Stimulated activated CD4-positive, alpha-beta T cell treated with anti-CD3 and anti-CD28 coated beads, TNF-alpha, amount 100 ng/mL, for 48 hours (primary cell): ENCODE data around the gene UQCC2.

Experiments used
- DNase-seq, 3 donors: peaks; one replicate each; pipeline ENCODE4 v3.0.0-alpha.2; 2020; ENCODE audit warnings: low read depth in 3 of 3

The UQCC2 gene

GRCh38 chr6:33725222-33725621 lies 13.7 kb upstream of the UQCC2 start:
- no peak for DNase-seq

GRCh38 chr6:33724102-33725023 lies 12.9 kb upstream of the UQCC2 start:
- DNase-seq, result no peak

- no peak for DNase-seq
Observed at GRCh38 chr6:33723371-33724085, 12.0 kb upstream of the UQCC2 start.

GRCh38 chr6:33722103-33722623 lies 10.7 kb upstream of the UQCC2 start:
- DNase-seq, result no peak

- no peak for DNase-seq
Observed at GRCh38 chr6:33721508-33721907, 10.0 kb upstream of the UQCC2 start.

GRCh38 chr6:33720998-33721397 lies 9.5 kb upstream of the UQCC2 start:
- no peak for DNase-seq

- no peak for DNase-seq
Observed at GRCh38 chr6:33719326-33719987, 8.0 kb upstream of the UQCC2 start.

GRCh38 chr6:33718713-33719112 lies 7.2 kb upstream of the UQCC2 start:
- no peak for DNase-seq

GRCh38 chr6:33717934-33718455 lies 6.5 kb upstream of the UQCC2 start:
- DNase-seq, result no peak

GRCh38 chr6:33716890-33717632 lies 5.6 kb upstream of the UQCC2 start:
- no peak for DNase-seq

- no peak for DNase-seq
Observed at GRCh38 chr6:33716379-33716778, 4.9 kb upstream of the UQCC2 start.

- DNase-seq, result no peak
Observed at GRCh38 chr6:33714385-33715040, 3.0 kb upstream of the UQCC2 start.

GRCh38 chr6:33713786-33714185 lies 2.3 kb upstream of the UQCC2 start:
- no peak for DNase-seq

GRCh38 chr6:33712914-33713313 lies 1.4 kb upstream of the UQCC2 start:
- no peak for DNase-seq

GRCh38 chr6:33710296-33711121 lies 991 bp downstream of the UQCC2 start:
- DNase-seq, result no peak

GRCh38 chr6:33709605-33710295 lies 1.8 kb downstream of the UQCC2 start:
- no peak for DNase-seq

GRCh38 chr6:33708516-33709204 lies 2.8 kb downstream of the UQCC2 start:
- no peak for DNase-seq

GRCh38 chr6:33707771-33708170 lies 3.7 kb downstream of the UQCC2 start:
- DNase-seq, result no peak
